Nucleus accumbens (tissue), 56 donors: ENCODE results near the gene COPE.

Experiments used
- DNase-seq, 56 donors: peaks; one replicate each; lab custom pipeline; 2025; lab: John Stamatoyannopoulos, UW

The COPE gene

DNA sequence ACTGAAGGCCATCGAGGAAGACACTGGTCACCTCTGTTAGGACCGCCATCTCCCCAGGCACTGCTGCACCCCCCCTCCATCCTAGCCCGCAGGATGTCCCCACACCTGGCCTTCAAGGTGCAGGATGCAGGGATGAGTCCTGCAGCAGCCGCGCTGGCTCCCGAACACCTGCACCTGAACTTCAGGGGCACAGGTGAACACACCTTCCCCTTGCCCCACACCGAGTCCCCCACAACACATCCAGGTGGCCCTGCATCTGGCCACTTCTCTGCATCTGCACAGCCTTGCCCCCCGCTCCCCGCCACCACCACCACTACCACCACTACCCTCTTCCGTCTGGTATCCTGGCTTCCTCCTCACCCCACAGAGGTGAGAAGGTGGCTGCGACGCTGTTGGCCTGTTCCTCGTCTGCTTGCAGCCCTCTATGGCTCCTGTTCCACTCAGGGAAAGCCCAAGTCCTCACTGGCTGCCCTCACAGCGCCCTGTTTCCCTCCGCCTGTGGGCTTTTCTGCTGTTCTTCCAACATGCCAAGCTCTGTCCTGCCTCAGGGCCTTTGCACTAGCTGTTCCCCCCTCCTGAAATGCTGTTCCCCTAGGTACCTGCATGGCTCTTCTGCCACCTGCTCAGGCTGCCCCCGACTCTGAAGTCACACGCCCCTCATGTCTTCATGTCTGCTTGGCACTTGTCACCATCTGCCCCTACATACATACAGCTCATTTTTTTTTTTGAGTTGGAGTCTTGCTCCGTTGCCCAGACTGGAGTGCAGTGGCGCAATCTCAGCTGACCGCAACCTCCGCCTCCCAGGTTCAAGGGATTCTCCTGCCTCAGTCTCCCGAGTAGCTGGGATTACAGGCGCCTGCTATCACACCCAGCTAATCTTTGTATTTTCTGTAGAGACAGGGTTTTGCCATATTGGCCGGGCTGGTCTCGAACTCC, 21.8 kb downstream of the COPE start:
- no peak for DNase-seq

DNA sequence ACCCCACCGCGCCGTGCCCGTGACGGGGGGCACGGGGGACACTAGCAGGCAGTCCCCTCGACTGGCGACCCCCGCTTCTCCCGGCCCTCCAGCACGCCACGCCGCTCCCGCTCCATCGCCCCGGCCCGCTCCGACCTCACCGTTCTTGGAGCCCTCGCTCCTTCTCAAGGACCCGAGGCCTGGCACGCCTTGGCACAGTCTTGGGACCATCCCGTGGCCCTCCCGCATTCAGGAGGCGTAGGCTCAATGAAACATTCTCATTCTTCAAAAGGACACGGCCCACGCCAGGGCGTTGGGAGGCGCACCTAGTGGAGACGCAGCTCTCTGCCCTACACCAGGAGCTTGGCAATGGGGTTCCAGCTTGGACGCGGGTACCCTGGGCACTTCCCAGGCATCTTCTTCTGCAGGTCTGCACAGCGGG, 22.8 kb downstream of the COPE start:
- peak in 41 of 56 donors; percentile 16 to 79 (median 41) for DNase-seq

DNA sequence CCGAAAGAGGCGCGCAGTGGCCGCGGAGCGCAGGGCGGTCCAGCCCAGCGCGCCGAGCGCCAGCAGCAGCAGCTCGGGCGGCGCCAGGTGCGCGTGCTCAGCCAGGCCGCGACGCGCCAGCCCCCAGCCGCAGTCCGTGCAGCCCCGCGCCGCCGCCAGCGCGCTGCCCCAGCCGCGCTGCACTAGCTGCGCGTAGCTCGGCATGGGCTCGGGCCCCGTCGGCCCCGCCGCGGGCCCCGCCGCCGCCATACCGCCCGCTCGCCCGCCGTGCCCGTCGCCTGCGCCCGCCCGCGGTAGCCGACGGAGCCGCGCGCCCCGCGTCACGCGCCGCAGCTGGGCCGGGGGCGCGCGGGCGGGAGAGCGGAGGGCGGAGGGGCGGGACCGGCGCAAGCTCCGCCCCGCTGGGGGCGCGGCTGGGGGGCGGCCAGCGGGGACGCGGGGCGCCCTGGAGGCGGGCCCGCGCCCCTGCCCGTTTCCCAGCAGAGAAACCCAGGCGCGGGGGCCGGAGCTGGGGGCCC, 23.3 kb downstream of the COPE start, which contains the start of gene CERS1:
Gene CERS1, minus strand, starts transcription at position 335 of the 518 bp plus-strand sequence. Its CDS starts 86 bp downstream, at position 249.
- peak in 38 of 56 donors; percentile 16 to 80 (median 41) for DNase-seq

DNA sequence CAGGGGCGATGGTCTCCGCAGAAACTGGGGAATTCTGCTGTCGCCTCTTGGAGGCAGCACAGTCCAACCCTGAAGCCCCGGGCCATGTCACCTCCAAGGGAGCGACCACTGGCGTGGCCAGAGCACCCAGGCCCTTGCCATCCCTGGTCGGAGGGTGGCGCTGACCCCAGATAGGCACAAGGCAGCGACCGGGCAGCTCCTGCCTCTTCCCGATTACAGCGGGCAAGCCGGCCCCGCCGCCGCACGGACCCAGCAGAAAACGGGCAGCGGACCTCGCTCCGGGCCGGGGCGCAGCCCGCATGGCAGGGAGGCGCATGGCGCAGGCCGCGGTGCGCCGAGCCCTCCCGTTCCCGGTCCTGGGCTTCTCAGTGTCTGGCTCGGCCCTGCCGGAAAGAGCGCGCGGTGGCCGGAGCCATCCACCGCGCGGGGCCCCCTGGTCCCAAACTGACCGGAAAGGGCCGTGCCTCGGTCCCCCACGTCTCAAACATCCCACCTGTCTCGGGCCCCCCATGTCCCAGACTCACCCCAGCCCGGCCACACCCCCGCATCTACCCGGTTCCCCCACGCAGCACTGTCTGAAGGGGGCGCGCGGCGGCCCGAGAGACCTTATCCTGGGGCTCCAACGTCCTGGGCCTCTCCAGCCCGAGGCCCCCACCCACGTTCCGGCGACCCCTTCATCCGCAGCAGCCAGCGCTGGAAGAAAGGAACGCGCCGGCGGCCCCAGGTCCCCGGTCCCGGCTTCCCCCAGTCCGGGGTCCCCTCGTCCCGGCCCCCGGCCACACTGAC, 24.0 kb downstream of the COPE start:
- peak in 48 of 56 donors; percentile 23 to 96 (median 90) for DNase-seq

DNA sequence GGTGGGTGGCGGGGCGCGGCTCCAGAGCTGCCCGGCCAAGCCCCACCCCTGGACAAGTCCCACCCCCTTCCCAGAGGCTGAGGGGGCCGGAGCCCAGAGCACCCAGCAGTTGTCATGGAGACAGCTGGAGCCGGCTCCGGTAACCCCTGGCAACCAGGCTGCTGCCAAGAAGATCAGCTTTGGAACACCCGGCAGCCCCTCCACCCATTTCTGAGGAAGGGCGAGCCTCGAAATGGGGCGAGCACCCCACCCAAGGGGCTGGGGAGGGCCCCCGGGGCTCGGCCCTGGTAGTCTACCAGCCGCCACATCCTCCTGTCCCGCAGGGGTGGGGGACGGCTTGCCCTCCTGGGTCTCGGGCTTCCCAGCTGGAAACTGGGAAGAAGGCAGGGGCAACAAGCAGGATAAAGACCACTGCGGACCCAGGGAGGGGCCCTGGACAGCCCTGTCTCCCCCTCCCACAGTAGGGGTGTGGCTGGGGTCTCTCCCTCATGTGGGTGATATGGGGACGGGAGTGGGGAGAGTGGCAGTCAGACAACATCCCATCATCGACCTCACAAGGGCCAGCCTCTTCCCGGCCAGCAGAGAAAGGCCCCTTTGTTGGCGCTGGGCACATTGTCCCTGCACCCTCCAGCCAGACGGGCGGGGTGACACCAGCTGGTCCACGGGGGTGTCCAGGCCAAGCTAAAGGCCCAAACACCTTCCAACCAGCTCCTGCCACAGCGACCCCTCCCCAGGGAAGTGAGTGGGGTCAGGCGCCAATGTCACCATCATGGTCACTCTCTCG, 24.7 kb downstream of the COPE start:
- peak; percentile 62 to 97 (median 93) for DNase-seq

DNA sequence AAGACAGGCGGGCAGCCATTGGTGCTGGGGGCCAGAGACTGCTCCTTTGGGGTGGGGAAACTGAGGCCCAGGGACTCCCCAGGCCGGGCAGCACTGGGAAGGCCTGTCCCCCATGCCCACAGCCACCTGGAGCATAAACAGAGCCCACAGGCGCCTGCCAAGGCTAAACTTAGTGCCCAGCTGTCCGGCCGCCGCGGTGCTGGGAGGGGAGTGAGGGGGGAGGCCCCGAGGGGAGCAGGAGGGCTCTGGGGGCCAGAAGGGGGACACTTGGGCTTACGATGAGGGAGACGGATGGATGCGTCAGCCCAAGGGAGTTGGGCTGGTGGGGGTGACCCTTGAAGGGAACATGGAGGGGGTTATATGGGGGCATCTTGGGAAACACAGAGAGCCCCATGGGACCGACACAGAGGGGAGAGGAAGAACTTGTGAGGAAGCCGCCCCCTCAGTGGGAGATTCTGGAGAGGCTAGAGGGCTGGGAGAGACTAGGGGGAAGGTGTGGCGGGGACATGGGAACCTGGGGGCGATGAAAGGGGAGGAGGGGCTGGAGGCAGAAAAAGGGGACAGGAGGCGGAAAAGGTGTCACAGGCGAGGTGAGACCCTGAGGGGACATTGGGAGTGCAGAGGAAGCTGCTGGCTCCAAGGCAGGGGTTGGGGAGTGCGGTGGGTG, 25.5 kb downstream of the COPE start:
- DNase-seq = peak in 6 of 56 donors; percentile 20 to 67 (median 39)

DNA sequence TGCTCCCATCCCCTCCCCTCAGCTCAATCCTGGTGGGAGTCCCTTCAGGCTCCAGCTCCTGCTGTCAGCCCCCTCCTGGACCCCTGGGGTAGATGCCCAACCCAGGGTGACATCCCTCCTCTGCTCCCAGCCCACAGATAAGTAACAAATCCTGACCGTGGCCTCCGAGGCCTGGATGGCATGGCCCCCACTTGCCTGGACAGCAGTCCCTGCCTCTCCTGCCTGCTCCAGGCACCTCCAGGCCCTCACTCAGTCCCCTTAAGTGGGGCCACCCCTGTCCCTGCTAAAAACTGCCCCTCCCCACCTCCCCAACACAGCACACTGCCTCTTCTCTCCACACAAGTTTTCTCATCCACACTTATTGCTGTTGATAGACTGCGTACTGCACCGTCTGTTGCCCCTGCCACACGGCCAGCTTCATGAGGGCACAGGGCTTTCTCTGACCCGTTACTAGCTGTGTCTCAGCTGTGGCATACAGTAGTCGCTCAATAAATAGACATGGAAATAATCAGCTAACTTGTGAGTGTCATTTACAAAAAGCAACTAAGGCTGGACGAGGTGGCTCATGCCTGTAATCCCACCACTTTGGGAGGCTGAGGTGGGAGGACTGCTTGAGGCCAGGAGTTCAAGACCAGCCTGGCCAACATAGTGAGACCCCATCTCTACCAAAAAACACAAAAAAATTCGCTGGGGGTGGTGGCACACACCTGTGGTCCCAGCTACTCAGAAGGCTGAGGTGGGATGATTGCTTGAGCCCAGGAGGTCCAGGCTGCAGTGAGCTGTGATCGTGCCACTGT, 29.0 kb downstream of the COPE start:
- DNase-seq = no peak

DNA sequence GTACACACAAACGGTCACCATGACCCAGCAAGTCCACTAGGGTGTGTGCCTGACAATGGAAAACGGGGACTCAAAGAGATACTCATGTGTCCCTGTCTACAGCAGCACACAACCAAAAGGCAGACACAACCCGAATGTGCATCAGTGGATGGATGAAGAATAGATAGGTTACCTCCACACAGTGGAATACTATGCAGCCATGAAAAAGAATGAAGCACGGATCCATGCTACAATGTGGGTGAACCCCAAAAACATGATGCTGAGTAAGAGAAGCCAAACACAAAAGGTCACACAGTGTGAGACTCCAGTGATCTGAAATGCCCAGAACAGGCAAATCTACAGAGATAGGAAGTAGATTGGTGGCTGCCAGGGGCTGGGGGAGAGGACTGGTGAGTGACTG, 32.2 kb downstream of the COPE start:
- DNase-seq = no peak

DNA sequence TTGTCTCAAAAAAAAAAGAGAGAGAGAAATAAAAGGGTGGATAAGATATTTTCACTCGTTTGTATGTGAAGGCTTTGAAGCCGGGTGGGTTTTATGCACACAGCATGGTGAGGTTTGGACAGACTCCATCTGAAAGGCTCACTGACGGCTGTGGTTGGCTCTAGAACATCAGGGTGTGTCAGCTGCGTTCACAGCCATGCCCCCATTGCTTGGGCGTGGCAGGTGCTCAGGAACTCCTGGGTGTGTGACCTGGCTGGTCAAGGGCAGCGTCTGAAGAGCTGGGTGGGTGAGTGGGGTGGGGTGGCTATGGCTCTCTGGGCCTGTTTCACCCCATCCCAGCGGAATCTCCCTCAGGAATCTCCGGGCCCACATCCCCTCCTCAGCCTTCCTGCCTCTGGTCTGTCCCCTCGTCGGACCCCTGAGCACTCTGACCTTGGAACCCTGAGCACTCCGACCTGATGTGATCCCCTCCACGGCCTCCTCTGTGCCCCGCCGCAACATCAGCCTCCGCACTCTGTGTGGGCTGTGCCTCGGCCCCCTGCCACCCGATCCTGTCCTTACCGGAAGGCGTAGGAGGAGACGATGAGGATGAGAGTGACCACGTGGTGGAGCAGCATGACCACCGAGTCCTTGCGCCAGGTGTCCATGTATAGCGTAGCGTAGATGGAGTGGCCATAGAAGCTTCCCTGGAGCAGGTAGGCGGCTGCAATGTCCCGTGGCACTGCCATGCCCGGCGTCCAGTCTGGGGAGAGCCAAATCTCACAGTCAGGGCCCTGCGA, 35.5 kb downstream of the COPE start:
- no peak for DNase-seq

DNA sequence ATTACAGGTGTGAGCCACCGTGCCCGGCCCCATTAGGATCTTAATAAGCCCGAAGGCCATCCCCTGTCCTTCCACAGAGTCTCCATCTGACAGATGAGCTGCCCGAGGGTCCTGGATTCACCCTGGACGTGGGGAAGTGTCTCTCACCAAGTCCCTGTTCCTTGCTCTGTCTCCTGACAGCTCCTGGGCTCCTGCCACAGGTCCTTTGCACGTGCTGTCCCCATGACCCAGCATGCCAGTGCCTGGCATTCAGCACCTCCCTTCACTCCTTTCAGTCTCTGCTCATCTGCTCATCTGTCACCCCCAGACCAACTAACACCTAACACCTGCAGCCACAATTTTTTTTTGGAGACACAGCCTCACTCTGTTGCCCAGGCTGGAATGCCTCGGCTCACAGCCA, 37.7 kb downstream of the COPE start:
- no peak for DNase-seq

DNA sequence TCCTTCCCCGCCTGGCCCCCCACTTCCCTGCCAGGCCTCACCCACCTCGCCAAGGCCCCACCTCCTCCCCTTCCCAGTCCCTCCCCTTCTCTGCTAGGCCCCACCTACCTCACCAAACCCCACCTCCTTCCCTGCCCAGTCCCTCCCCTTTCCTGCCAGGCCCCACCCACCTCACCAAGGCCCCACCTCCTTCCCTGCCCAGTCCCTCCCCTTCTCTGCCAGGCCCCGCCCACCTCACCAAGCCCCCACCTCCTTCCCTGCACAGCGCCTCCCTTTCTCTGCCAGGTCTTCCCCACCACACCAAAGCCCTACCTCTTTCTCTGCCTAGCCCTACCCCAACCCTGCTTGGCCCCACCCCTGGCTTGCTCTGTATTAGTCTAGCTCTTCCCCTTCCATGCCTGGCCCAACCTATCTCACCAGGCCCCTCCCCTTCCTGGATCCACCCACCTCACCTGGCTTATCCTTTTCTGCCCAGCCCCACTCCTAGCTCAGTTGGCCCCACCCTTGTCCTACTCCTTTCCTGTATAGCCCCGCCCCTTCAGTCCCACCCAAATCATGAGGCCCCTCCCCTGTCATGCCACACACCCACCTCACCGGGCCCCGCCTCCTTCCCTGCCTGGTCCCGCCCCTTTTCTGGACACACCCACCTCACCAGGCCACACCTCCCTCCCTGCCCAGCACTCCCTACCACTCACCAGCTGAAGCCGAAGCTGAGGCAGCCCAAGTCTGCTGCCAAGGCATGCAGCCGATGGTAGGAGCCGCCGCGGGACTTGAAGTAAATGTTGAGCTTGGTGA, 39.4 kb downstream of the COPE start:
- DNase-seq = peak in 3 of 56 donors; percentile 23 to 64 (median 34)

DNA sequence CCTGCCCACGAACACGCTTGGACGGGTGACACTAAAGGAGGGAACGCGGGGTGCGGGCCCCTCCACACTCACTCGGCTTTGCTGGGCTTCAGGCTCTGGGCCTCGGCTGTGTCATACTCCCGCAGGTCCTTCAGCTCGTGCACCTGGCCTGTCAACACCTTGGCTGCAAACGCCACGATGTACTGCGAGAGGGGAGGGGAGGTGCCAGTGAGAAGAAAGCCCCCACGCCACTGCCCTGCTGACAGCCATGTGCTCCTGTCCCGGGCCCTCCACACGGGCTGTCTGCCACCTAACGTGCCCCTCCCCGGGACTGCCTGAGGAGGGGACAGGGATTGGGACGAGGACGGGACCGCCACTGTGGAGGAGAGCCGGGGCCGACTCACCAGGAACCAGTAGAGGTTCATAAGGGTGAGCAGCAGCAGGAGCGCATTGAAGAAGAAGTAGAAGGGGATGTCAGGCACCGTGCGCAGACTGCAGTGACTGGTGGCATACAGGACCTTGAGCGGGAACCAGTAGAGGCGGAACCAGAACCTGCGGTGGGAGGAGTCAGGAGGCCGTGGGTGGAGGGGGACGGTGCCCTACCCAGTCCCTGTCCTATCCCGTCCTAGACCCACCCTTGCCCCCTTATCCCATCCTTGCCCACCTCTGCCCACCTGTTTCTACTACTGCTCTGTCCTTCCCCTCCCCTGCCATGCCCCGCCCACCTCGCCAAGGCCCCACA, 40.2 kb downstream of the COPE start:
- no peak for DNase-seq

DNA sequence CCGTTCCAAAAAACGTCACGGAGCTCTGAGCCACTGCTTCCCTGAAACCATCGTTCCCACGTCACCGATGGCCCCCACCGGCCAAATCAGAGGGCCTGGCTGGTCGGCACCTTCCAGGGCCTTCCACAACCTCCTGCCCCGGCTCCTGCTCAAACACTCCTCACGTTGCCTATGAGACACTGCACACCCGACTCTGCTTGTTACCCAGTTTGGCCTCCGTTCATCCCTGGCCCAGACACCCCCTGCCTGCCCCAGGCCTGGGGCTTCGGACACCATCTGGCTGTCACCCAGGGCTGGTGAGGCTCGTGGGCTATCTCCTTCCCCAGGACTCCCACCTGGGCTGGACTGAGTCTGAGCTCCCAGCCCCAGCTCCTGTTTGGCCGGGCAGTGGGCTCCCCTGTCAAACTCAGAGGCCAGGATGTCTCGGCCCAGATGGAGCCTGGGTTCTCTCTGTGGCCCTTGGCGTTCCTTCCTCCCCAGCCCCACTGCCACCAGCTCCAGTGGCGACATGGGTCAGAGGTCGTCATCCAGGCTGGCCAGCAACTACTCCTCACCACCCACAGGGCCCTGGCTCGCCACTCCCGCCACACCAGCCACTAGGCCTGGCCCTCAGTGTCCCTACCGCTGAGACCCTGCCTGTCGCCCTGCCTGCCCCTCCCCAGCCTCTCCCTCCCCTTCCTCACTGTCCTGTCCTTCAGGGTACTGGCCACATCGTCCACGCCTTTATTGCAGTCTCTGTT, 41.0 kb downstream of the COPE start:
- DNase-seq = no peak

DNA sequence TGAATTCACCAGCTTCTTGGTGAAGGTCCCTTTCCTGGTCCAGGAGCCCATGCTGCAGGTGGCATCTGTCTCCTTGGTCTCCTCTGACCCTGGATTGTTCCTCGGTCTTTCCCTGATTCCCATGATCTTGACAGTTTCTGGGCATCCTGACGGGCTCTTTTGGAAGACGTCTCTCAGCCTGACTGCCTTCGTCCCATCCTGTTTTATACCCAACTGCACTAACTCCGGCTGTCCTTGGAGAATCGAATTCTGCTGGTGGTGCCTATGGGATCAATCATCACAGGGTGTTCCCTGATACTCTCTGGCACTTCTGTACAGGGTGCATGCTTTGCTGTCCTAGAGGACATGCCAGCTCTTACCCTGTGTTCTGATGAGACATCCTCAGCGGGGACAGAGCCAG, 42.3 kb downstream of the COPE start:
- DNase-seq = no peak

DNA sequence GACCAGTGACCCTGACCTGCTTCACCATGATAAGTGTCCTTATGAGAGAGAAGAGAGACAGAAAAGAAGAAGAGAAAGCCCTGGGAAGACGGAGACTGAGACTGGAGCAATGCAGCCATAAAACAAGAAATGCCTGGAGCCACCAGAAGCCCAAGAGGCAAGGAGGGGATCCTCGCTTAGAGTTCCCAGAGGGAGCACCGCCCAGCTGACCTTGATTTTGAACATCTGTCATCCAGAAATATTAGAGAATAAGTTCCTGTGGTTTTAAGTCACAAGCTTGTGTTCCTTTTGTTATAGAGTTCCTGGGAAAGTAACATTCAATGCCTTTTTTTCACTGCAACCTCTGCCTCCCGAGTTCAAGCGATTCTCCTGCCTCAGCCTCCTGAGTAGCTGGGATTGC, 43.5 kb downstream of the COPE start:
- DNase-seq = no peak

DNA sequence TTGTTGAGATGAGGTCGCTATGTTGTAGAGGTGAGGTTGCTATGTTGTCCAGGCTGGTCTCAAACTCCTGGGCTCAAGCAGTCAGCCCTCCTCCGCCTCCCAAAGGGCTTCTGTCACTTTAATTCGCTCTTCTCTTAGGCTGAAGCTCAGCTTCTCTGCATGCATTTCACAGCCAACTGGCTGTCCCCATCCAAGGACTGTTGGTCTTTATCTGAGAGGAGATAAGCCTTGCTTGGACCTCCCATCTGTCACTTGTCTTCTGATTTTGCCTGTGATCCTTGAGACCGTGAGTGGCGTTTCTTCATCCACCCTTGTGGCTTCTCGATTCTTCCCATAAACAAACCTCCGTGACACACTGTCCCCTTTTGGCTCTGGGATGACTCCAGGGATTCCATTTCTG, 47.6 kb downstream of the COPE start:
- DNase-seq = no peak
